Muscle of leg (tissue), 11 donors: ENCODE data around the gene TMEM181. TPM values are rescaled to one million over a fixed set of nuclear protein-coding genes. Genes with fewer than 3 reads are reported as not detected.

Experiments
- DNase-seq: peaks from one replicate; pipeline ENCODE4 v3.0.0; 2013
- H3K27ac ChIP-seq: one replicate; pipeline ENCODE4 v1.5.1; 2013; ENCODE audit warnings: mild to moderate bottlenecking, low read length, control low read depth
- H3K27me3 ChIP-seq: one replicate; pipeline ENCODE4 v1.6.1; 2013; ENCODE audit warnings: low read length; ENCODE audit not compliant: control insufficient read depth, insufficient read depth
- H3K36me3 ChIP-seq: one replicate; pipeline ENCODE4 v1.6.1; 2013; ENCODE audit warnings: low read length; ENCODE audit not compliant: control insufficient read depth, insufficient read depth
- H3K4me1 ChIP-seq: one replicate; pipeline ENCODE4 v1.6.1; 2013; ENCODE audit warnings: low read length; ENCODE audit not compliant: control insufficient read depth, insufficient read depth
- H3K4me3 ChIP-seq: one replicate; pipeline ENCODE4 v1.5.1; 2013; ENCODE audit warnings: low read length, control low read depth
- H3K9me3 ChIP-seq: replicated peaks from 2 replicates; pipeline ENCODE4 v1.6.1; 2013; ENCODE audit warnings: low read depth, low read length; ENCODE audit not compliant: control insufficient read depth
- WGBS: methylation state at CpG from one replicate; pipeline ENCODE4 v1.1.5; 2013; ENCODE audit warnings: missing lambda C conversion rate; ENCODE audit not compliant: insufficient coverage; 5-methylcytosine and 5-hydroxymethylcytosine counted together
- polyA plus RNA-seq, 8 donors: library from polyadenylated mRNA; unstranded; fragments of 120-200 nt; gene quantifications; one replicate each; pipeline versions ENCODE4 v1.2.1 to v1.2.3, GENCODE V29; 2013; ENCODE audit warnings: inconsistent platforms in 1 of 8, low replicate concordance in 1 of 8; ENCODE audit not compliant: insufficient read length in 8 of 8, insufficient read depth in 1 of 8
- total RNA-seq: library from RNA; stranded (reverse); fragments of 120-200 nt; gene quantifications from one replicate; pipeline ENCODE4 v1.2.4, GENCODE V29; 2013

The TMEM181 gene
- total and polyA plus RNA-seq, 9 donors, result 13.3 to 22.2 (median 16.1) TPM

DNA sequence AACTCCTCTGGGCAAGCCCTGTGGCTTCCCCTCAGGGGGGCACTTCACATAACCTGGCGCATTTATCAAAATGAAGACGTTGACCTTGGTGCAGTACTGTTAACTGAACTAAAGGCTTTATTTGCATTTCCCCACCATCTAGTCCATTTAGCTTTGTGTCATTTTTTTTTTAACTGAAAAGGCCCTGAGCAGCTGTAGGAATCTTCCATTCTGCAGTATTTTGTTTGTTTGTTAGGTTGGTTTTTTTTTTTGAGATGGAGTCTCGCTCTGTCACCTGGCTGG lies 10.7 kb downstream of the TMEM181 start:
- no peak overlapping the region for H3K27ac ChIP-seq
- H3K36me3 ChIP-seq, result peaks cover 11% of the 10 kb centered on the region
- H3K27me3 ChIP-seq, result no peaks in the 10 kb centered on the region
- WGBS, result 100% methylated on average over 1 of the region's 3 CpGs
- DNase-seq, result no peak
- H3K9me3 ChIP-seq, result no peaks in the 10 kb centered on the region
- no peaks in the 10 kb centered on the region for H3K4me1 ChIP-seq
- no peak overlapping the region for H3K4me3 ChIP-seq

- no peaks in the 10 kb centered on the region for H3K9me3 ChIP-seq
- DNase-seq, result no peak
- peaks cover 13% of the 10 kb centered on the region for H3K36me3 ChIP-seq
- H3K4me3 ChIP-seq, result no peak overlapping the region
- 91% methylated on average over 26 of the region's 26 CpGs for WGBS
- no peak overlapping the region for H3K27ac ChIP-seq
- H3K4me1 ChIP-seq, result peaks cover 2% of the 10 kb centered on the region
- H3K27me3 ChIP-seq, result no peaks in the 10 kb centered on the region
Measured at GRCh38 chr6:158571826-158572652, 12.1 kb downstream of the TMEM181 start.

- H3K4me1 ChIP-seq, result peaks cover 2% of the 10 kb centered on the region
- H3K36me3 ChIP-seq, result peaks cover 13% of the 10 kb centered on the region
- no peaks in the 10 kb centered on the region for H3K9me3 ChIP-seq
- H3K27ac ChIP-seq, result no peak overlapping the region
- WGBS, result 93% methylated on average over 25 of the region's 28 CpGs
- H3K4me3 ChIP-seq, result no peak overlapping the region
- no peaks in the 10 kb centered on the region for H3K27me3 ChIP-seq
- no peak for DNase-seq
Measured at GRCh38 chr6:158572653-158573541, 13.0 kb downstream of the TMEM181 start.

DNA sequence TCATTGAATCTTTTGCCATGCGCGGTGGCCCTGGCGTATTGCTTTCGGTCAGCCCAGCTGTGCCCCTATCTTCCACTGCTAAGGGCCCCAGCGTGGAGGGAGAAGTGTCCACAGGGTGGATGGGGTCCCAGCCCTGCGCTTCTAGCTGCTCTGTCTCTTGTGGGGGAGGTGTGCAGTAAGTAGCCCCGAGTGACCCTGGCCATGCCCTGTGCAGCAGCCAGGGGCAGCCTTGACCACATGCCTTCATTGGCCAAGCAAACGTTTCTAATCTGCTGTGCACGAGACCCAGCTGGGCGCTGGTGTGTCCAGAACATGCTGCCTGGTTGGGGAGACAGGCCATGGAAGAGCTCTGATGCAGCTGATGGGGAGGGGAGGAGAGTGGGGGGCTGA lies 13.6 kb downstream of the TMEM181 start:
- Histone ChIP-seq H3K36me3 (peaks cover 13% of the 10 kb centered on the region), H3K4me1 (peaks cover 2% of the 10 kb centered on the region), H3K27ac (no peak overlapping the region), H3K27me3 (no peaks in the 10 kb centered on the region), H3K9me3 (no peaks in the 10 kb centered on the region), H3K4me3 (no peak overlapping the region)
- WGBS, result 87% methylated on average over 10 of the region's 10 CpGs
- no peak for DNase-seq

DNA sequence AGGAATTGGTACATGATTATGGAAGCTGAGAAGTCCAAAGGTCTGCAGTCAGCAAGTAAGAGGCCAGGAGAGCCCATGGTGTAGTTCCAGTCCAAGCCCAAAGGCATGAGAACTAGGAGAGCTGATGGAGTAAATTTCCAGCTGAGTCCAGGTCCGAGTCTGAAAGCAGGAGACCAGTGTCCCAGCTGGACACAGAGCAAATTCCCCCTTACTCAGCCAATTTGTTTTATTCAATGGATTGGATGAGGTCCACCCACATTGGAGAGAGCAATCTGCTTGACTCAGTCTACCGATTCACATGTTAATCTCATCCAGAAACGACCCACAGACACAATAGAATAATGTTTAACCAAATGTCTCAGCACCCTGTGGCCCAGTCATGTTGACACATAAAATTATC lies 14.9 kb downstream of the TMEM181 start:
- no peaks in the 10 kb centered on the region for H3K9me3 ChIP-seq
- H3K27ac ChIP-seq, result no peak overlapping the region
- no peak for DNase-seq
- peaks cover 13% of the 10 kb centered on the region for H3K36me3 ChIP-seq
- no peaks in the 10 kb centered on the region for H3K27me3 ChIP-seq
- H3K4me3 ChIP-seq, result no peak overlapping the region
- no CpG with 5 or more reads among the region's 3 CpGs for WGBS
- H3K4me1 ChIP-seq, result peaks cover 2% of the 10 kb centered on the region

GRCh38 chr6:158575550-158575949 lies 15.7 kb downstream of the TMEM181 start:
- DNase-seq, result no peak
- 82% methylated on average over 3 of the region's 4 CpGs for WGBS
- H3K27ac ChIP-seq, result no peak overlapping the region

DNA sequence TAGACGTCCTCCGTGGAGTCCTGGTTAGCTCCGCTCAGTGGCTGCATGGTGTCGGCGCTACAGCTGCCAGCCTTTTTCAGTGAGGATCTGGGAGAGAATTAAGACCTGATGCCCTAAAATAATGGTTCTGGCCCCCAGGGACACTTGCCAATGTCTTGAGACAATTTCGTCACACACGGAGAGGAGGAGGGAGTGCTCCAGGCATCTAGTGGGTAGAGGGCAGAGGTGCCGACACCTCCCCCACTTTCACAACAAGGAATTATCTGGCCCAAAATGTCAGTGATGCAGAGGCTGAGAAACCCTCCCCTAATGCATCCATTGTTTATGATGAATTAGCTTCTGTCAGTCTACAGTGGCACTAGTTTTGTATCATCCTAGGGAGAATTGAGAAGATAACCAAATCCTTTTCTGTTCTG lies 24.4 kb downstream of the TMEM181 start:
- H3K4me1 ChIP-seq, result no peaks in the 10 kb centered on the region
- no peak overlapping the region for H3K4me3 ChIP-seq
- no peak overlapping the region for H3K27ac ChIP-seq
- 86% methylated on average over 5 of the region's 8 CpGs for WGBS
- H3K36me3 ChIP-seq, result peaks cover 41% of the 10 kb centered on the region
- H3K27me3 ChIP-seq, result no peaks in the 10 kb centered on the region
- DNase-seq, result no peak
- H3K9me3 ChIP-seq, result no peaks in the 10 kb centered on the region

More at GRCh38 chr6:158575550-158575949, 15.7 kb downstream of the TMEM181 start:
- Histone ChIP-seq H3K9me3 (no peaks in the 10 kb centered on the region), H3K27me3 (no peaks in the 10 kb centered on the region), H3K4me1 (peaks cover 2% of the 10 kb centered on the region), H3K4me3 (no peak overlapping the region), H3K36me3 (peaks cover 13% of the 10 kb centered on the region)

GRCh38 chr6:158586652-158587051 lies 26.8 kb downstream of the TMEM181 start:
- no peaks in the 10 kb centered on the region for H3K27me3 ChIP-seq
- peaks cover 58% of the 10 kb centered on the region for H3K36me3 ChIP-seq
- DNase-seq, result no peak
- WGBS, result 94% methylated on average over 2 of the region's 8 CpGs
- H3K4me3 ChIP-seq, result no peak overlapping the region
- no peaks in the 10 kb centered on the region for H3K4me1 ChIP-seq
- H3K27ac ChIP-seq, result no peak overlapping the region
- no peaks in the 10 kb centered on the region for H3K9me3 ChIP-seq

GRCh38 chr6:158589366-158589765 lies 29.5 kb downstream of the TMEM181 start:
- Histone ChIP-seq H3K27me3 (no peaks in the 10 kb centered on the region), H3K4me1 (no peaks in the 10 kb centered on the region), H3K4me3 (no peak overlapping the region), H3K9me3 (no peaks in the 10 kb centered on the region), H3K27ac (no peak overlapping the region), H3K36me3 (peaks cover 63% of the 10 kb centered on the region)
- no peak for DNase-seq
- 85% methylated on average over 2 of the region's 8 CpGs for WGBS

DNA sequence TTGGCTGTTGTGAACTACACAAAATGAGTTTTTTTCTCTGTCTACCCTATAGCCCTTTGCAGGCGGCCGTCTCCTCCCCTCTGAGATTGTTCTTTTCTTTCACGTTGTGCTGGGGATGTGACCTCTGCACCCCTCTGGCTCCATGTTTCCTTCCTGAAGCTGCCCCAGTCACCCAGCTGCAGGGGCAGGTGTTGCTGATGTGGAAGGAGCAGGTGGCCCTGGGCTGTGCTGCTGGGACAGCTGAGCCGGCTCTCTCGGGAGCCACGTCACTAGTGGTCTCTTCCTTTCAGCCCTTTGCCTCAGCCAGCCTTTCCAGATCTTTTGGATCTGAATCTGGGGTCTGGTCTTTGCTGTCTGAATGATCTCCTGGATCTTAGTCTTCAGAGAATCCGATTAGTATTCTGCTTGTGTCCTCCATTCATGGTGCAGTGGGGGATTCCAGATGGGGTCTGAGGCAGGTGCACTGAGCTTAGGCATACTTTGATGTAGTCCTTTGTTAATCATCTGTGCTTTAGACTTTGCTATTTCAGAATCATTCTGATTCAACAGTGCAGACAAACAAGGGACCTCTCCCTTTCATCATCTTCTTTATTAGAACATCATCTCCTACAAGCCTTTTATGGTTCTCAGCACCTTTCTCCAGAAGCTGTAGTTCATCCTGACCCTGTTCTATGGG lies 31.4 kb downstream of the TMEM181 start:
- no peak overlapping the region for H3K27ac ChIP-seq
- no peaks in the 10 kb centered on the region for H3K9me3 ChIP-seq
- no peak overlapping the region for H3K4me3 ChIP-seq
- no peaks in the 10 kb centered on the region for H3K27me3 ChIP-seq
- H3K4me1 ChIP-seq, result no peaks in the 10 kb centered on the region
- H3K36me3 ChIP-seq, result peaks cover 52% of the 10 kb centered on the region
- 80% methylated on average over 4 of the region's 7 CpGs for WGBS
- peak; percentile 30 for DNase-seq
